ENCODE measurements around the gene ITPR2. TPM values are rescaled to one million over a fixed set of nuclear protein-coding genes. Genes with fewer than 3 reads are reported as not detected.
A peak's percentile ranks its signal among the peaks of the same experiment; 100 is the strongest.

The ITPR2 gene
- total RNA-seq, 1 donor from 2014 or later = 16.7 TPM

GRCh38 chr12:26795910-26796309, 37.1 kb downstream of the ITPR2 start:
- Mint-ChIP-seq H3K9me3 (no peaks in the 10 kb centered on the region), H3K36me3 (ENCODE audit: low read depth) (no peaks in the 10 kb centered on the region), H3K27me3 (ENCODE audit: low read depth) (no peaks in the 10 kb centered on the region), H3K4me1 (peaks cover 33% of the 10 kb centered on the region), H3K27ac (ENCODE audit: unreplicated experiment) (no peak overlapping the region), H3K4me3 (no peak overlapping the region)
- no peak for DNase-seq (ENCODE audit: low read depth, low spot score)
- TF ChIP-seq, protein P1, sequence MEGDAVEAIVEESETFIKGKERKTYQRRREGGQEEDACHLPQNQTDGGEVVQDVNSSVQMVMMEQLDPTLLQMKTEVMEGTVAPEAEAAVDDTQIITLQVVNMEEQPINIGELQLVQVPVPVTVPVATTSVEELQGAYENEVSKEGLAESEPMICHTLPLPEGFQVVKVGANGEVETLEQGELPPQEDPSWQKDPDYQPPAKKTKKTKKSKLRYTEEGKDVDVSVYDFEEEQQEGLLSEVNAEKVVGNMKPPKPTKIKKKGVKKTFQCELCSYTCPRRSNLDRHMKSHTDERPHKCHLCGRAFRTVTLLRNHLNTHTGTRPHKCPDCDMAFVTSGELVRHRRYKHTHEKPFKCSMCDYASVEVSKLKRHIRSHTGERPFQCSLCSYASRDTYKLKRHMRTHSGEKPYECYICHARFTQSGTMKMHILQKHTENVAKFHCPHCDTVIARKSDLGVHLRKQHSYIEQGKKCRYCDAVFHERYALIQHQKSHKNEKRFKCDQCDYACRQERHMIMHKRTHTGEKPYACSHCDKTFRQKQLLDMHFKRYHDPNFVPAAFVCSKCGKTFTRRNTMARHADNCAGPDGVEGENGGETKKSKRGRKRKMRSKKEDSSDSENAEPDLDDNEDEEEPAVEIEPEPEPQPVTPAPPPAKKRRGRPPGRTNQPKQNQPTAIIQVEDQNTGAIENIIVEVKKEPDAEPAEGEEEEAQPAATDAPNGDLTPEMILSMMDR (conservative IDR thresholded peaks at IDR 0.05) = no peak

GRCh38 chr12:26791301-26791791, 41.6 kb downstream of the ITPR2 start:
- H3K4me1 Mint-ChIP-seq = peaks cover 47% of the 10 kb centered on the region
- no peaks in the 10 kb centered on the region for H3K9me3 Mint-ChIP-seq
- TF ChIP-seq, protein P1 (conservative IDR thresholded peaks at IDR 0.05) = no peak
- H3K27ac Mint-ChIP-seq (ENCODE audit: unreplicated experiment) = no peak overlapping the region
- no peaks in the 10 kb centered on the region for H3K27me3 Mint-ChIP-seq (ENCODE audit: low read depth)
- no peak overlapping the region for H3K4me3 Mint-ChIP-seq
- DNase-seq (ENCODE audit: low read depth, low spot score) = no peak
- H3K36me3 Mint-ChIP-seq (ENCODE audit: low read depth) = peaks cover 8% of the 10 kb centered on the region

GRCh38 chr12:26790645-26790994, 42.4 kb downstream of the ITPR2 start:
- Mint-ChIP-seq H3K4me1 (peaks cover 47% of the 10 kb centered on the region), H3K27me3 (ENCODE audit: low read depth) (no peaks in the 10 kb centered on the region), H3K9me3 (no peaks in the 10 kb centered on the region), H3K4me3 (no peak overlapping the region), H3K27ac (ENCODE audit: unreplicated experiment) (no peak overlapping the region), H3K36me3 (ENCODE audit: low read depth) (peaks cover 8% of the 10 kb centered on the region)
- no peak for DNase-seq (ENCODE audit: low read depth, low spot score)
- TF ChIP-seq, protein P1 (conservative IDR thresholded peaks at IDR 0.05) = no peak

GRCh38 chr12:26789731-26790644, 43.0 kb downstream of the ITPR2 start:
- Mint-ChIP-seq H3K4me1 (peaks cover 47% of the 10 kb centered on the region), H3K36me3 (ENCODE audit: low read depth) (peaks cover 8% of the 10 kb centered on the region), H3K27me3 (ENCODE audit: low read depth) (no peaks in the 10 kb centered on the region), H3K9me3 (no peaks in the 10 kb centered on the region), H3K27ac (ENCODE audit: unreplicated experiment) (no peak overlapping the region), H3K4me3 (no peak overlapping the region)
- no peak for DNase-seq (ENCODE audit: low read depth, low spot score)
- TF ChIP-seq, protein P1 (conservative IDR thresholded peaks at IDR 0.05) = no peak

DNA sequence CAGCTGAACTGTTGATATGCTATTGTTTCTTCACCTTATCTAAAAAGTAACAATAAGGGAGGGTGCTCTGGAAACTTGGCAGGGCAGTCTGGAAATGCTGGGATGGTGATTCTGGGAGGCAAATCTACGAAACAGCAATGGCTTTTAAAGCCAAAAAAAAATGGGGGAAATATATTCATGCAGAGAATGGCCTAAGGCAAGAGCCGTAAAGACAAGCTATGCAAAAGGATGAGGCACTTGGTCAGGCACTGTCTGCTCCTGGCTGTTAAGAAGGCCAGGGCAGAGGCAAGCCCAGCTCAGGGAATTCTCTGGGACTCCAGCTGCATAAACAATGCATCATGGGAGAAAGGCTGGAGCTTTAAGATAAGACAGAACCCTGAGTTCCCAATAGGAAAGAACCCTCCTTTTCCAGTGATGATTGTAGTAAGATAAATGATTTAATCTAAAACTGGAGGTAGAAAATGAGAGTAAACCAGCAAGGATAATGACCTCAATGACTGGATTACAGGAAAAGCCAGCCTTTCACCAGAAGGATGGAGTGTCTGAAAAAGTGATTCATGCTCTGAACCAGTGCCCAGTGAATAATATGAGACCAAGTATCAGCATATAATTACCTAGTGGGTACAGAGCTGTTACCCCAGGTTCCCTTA, 46.0 kb downstream of the ITPR2 start:
- Mint-ChIP-seq H3K27ac (ENCODE audit: unreplicated experiment) (peak overlapping the region; percentile 90), H3K27me3 (ENCODE audit: low read depth) (no peaks in the 10 kb centered on the region), H3K4me1 (peaks cover 52% of the 10 kb centered on the region), H3K4me3 (peak overlapping the region; percentile 59), H3K9me3 (peaks cover 9% of the 10 kb centered on the region), H3K36me3 (ENCODE audit: low read depth) (peaks cover 20% of the 10 kb centered on the region)
- DNase-seq (ENCODE audit: low read depth, low spot score) = no peak
- TF ChIP-seq, protein P1 (conservative IDR thresholded peaks at IDR 0.05) = no peak
